Effector memory CD4-positive, alpha-beta T cell (primary cell): Measurements from ENCODE around the gene ITGB7.
"Not testable (repeated sequence)": the region's sequence is repeated elsewhere in the genome, so short reads cannot be mapped to it uniquely, and the experiment has no call there.

Experiments
- DNase-seq, 3 donors: peaks; one replicate each; pipeline ENCODE4 v3.0.0-alpha.2; 2020
- H3K27ac ChIP-seq: 2 replicates; pipeline ENCODE4 v1.7.0; 2013; ENCODE audit warnings: mild to moderate bottlenecking, low read length, moderate library complexity; ENCODE audit not compliant: insufficient read depth, poor library complexity, severe bottlenecking
- H3K27me3 ChIP-seq: replicated peaks from 2 replicates; pipeline ENCODE4 v1.7.0; 2013; ENCODE audit warnings: mild to moderate bottlenecking, low read length; ENCODE audit not compliant: insufficient read depth, control insufficient read depth, poor library complexity, severe bottlenecking
- H3K36me3 ChIP-seq: 2 replicates; pipeline ENCODE4 v1.7.0; 2013; ENCODE audit warnings: mild to moderate bottlenecking, low read length, moderate library complexity; ENCODE audit not compliant: control insufficient read depth, insufficient read depth
- H3K4me1 ChIP-seq: 2 replicates; pipeline ENCODE4 v1.7.0; 2013; ENCODE audit warnings: low read length, mild to moderate bottlenecking; ENCODE audit not compliant: control insufficient read depth, insufficient read depth, poor library complexity, severe bottlenecking
- H3K4me3 ChIP-seq: 2 replicates; pipeline ENCODE4 v1.7.0; 2013; ENCODE audit warnings: low read length, low read depth, mild to moderate bottlenecking; ENCODE audit not compliant: insufficient read depth, poor library complexity, severe bottlenecking
- H3K9me3 ChIP-seq: 2 replicates; pipeline ENCODE4 v1.7.0; 2013; ENCODE audit warnings: mild to moderate bottlenecking, low read length, moderate library complexity; ENCODE audit not compliant: control insufficient read depth

The ITGB7 gene

GRCh38 chr12:53208435-53208834 is 1.4 kb upstream of the ITGB7 start:
- H3K4me1 ChIP-seq = peaks cover 50% of the 10 kb centered on the region
- H3K4me3 ChIP-seq = no peak overlapping the region
- no peaks in the 10 kb centered on the region for H3K9me3 ChIP-seq
- peak overlapping the region; percentile 58 for H3K27ac ChIP-seq
- DNase-seq = no peak
- peaks cover 29% of the 10 kb centered on the region for H3K36me3 ChIP-seq
- no peaks in the 10 kb centered on the region for H3K27me3 ChIP-seq

DNA sequence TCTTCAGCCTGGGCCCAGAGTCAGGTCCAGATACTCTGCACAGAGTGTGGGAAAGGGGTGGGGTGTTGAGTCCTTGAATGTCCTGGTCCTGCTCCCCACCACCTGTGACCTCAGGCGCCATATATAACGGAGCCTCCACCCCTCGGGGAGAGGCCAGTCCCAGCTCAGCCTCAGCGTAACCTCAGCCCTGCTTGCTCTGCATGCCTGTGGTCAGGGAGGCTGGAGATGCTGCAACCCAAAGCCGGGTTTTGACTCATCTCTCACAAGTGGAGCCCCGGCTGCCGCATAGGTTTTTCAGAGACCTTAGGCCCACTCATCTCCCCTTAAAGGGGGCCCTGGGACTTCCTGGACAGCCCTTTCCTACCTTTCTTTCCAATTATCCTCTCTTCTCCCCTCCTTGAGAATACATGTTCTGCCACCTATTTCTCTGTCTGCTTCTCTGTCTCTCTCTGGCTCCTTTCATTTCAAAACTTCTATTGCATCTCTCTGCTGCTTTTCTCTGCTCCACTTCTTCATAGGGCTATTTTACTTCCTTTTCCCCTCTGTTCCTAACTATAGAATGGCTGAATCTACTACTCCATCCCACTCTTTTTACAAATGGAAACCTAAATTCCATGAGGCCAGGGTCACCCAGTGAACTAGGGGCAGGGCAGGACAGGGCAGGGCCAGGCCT is 1.2 kb downstream of the ITGB7 start:
- Histone ChIP-seq H3K27me3 (no peaks in the 10 kb centered on the region), H3K36me3 (peaks cover 3% of the 10 kb centered on the region), H3K4me1 (peaks cover 59% of the 10 kb centered on the region), H3K4me3 (peak overlapping the region; percentile 78), H3K27ac (peak overlapping the region; percentile 76), H3K9me3 (no peaks in the 10 kb centered on the region)
- DNase-seq = peak; percentile 28 to 43 (median 37)

GRCh38 chr12:53204351-53204750 is 2.7 kb downstream of the ITGB7 start:
- no peak overlapping the region for H3K4me3 ChIP-seq
- peaks cover 74% of the 10 kb centered on the region for H3K4me1 ChIP-seq
- no peak for DNase-seq
- H3K27me3 ChIP-seq = no peaks in the 10 kb centered on the region
- no peak overlapping the region for H3K27ac ChIP-seq
- H3K36me3 ChIP-seq = peaks cover 9% of the 10 kb centered on the region
- H3K9me3 ChIP-seq = no peaks in the 10 kb centered on the region

DNA sequence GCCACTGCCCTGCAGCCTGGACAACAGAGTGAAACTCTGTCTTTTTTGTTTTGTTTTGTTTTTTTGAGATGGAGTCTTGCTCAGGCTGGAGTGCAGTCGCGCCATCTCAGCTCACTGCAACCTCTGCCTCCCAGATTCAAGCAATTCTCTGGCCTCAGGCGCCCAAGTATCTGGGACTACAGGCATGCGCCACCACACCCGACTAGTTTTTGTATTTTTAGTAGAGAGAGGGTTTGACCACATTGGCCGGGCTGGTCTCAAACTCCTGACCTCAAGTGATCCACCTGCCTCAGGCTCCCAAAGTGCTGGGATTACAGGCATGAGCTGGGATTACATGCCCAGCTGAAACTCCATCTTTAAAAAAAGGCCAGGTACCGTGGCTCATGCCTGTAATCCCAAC is 4.7 kb downstream of the ITGB7 start:
- DNase-seq, H3K27me3 ChIP-seq, H3K9me3 ChIP-seq, H3K27ac ChIP-seq, H3K4me3 ChIP-seq: not testable (repeated sequence)
- H3K36me3 ChIP-seq = peaks cover 13% of the 10 kb centered on the region
- peaks cover 73% of the 10 kb centered on the region for H3K4me1 ChIP-seq

- H3K4me3 ChIP-seq = no peak overlapping the region
- no peaks in the 10 kb centered on the region for H3K27me3 ChIP-seq
- no peak overlapping the region for H3K27ac ChIP-seq
- peaks cover 68% of the 10 kb centered on the region for H3K4me1 ChIP-seq
- H3K36me3 ChIP-seq = peaks cover 20% of the 10 kb centered on the region
- no peak for DNase-seq
- H3K9me3 ChIP-seq = no peaks in the 10 kb centered on the region
Measured at GRCh38 chr12:53201639-53202038, 5.4 kb downstream of the ITGB7 start.

- DNase-seq = no peak
- H3K4me1 ChIP-seq = peaks cover 63% of the 10 kb centered on the region
- no peaks in the 10 kb centered on the region for H3K9me3 ChIP-seq
- H3K4me3 ChIP-seq = no peak overlapping the region
- no peak overlapping the region for H3K27ac ChIP-seq
- no peaks in the 10 kb centered on the region for H3K27me3 ChIP-seq
- H3K36me3 ChIP-seq = peaks cover 25% of the 10 kb centered on the region
Measured at GRCh38 chr12:53201177-53201541, 5.9 kb downstream of the ITGB7 start.

- Histone ChIP-seq H3K27me3 (no peaks in the 10 kb centered on the region), H3K4me3 (no peak overlapping the region), H3K4me1 (peaks cover 59% of the 10 kb centered on the region), H3K9me3 (no peaks in the 10 kb centered on the region), H3K36me3 (peaks cover 30% of the 10 kb centered on the region), H3K27ac (peak overlapping the region; percentile 41)
- DNase-seq = no peak
Measured at GRCh38 chr12:53200458-53201176, 6.4 kb downstream of the ITGB7 start.

DNA sequence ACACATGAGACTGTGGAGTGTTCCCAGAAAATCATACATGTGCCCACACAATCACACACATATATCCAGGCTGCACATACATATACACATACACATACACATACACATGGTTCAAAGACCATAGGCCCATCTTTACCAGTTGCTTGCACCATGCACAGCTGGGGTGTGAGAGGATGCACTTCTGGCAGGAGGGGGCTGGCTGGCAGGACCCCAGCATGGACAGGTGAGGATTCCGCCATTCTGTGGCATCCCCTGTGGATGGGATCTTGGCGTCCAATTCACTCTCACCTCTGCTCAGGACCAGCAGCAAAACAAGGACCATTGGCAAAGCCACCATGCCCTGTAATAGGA is 7.0 kb downstream of the ITGB7 start:
- H3K4me1 ChIP-seq = peaks cover 55% of the 10 kb centered on the region
- DNase-seq = no peak
- H3K4me3 ChIP-seq = no peak overlapping the region
- H3K9me3 ChIP-seq = no peaks in the 10 kb centered on the region
- H3K27ac ChIP-seq = peak overlapping the region; percentile 41
- peaks cover 35% of the 10 kb centered on the region for H3K36me3 ChIP-seq
- H3K27me3 ChIP-seq = no peaks in the 10 kb centered on the region

- H3K27me3 ChIP-seq = no peaks in the 10 kb centered on the region
- H3K4me3 ChIP-seq = no peak overlapping the region
- peaks cover 39% of the 10 kb centered on the region for H3K36me3 ChIP-seq
- H3K9me3 ChIP-seq = no peaks in the 10 kb centered on the region
- DNase-seq = no peak
- peaks cover 54% of the 10 kb centered on the region for H3K4me1 ChIP-seq
- no peak overlapping the region for H3K27ac ChIP-seq
Measured at GRCh38 chr12:53199700-53200099, 7.4 kb downstream of the ITGB7 start.

DNA sequence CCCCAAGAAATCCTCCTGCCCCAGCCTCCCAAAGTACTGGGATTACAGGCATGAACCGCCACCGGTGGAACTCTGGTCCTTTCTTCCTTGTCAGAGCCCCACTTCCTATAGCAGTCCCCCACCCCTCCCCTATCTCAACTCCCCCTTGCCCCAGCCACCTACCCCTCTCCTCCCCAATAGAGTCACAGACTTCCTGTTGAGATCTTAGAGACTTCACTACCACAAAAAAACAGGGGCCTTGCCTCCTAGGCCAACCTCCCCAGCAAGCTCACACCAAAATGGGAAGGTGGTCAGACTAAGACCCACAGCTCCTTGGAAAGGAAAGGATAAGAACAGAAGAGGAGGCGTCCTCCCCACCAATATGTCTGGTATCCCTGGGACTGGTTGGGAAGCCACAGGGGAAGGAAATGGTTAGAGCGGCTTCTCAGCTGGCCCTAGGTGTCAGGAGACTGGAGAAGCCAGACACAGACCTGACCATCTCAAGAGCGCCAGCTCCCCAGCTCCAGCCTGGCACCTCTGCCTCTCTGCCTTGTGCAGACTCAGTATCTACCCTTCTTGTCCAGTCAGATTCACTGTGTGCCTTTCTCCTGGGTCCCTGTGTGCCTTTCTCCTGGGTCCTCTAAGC is 8.5 kb downstream of the ITGB7 start:
- peak overlapping the region; percentile 19 for H3K4me3 ChIP-seq
- no peak for DNase-seq
- H3K27me3 ChIP-seq = no peaks in the 10 kb centered on the region
- peaks cover 50% of the 10 kb centered on the region for H3K36me3 ChIP-seq
- H3K9me3 ChIP-seq = no peaks in the 10 kb centered on the region
- H3K27ac ChIP-seq = peak overlapping the region; percentile 63
- H3K4me1 ChIP-seq = peaks cover 45% of the 10 kb centered on the region
